HEK293 (cell line): ENCODE results near the gene ABHD3.

Experiments used
- CTCF ChIA-PET: fragments of 350-600 bp; formaldehyde crosslinking; extraction: SDS; loops from one replicate; lab custom pipeline; 2021; ENCODE audit warnings: antibody characterized with exemption; lab: Yijun Ruan, JAX
- POLR2A ChIA-PET: fragments of 300-600 bp; formaldehyde crosslinking; extraction: SDS; loops from one replicate; lab custom pipeline; 2020; ENCODE audit warnings: antibody characterized with exemption, inconsistent platforms; lab: Yijun Ruan, JAX
- H3K27ac ChIP-seq: fragments of 200-500 bp; sonication (Bioruptor generic); 2 replicates; pipeline ENCODE4 v1.5.1; 2014; ENCODE audit warnings: low read depth, low read length, control low read depth, inconsistent platforms; ENCODE audit errors: extremely low read depth
- H3K36me3 ChIP-seq, 2 experiments: fragments of 200-500 bp in 1 of 2; sonication (Bioruptor generic) in 1 of 2; 1 replicate in 1 of 2; 2 replicates in 1 of 2; pipeline ENCODE4 v1.5.1; 2014 to 2017; ENCODE audit warnings: inconsistent platforms in 2 of 2, low read length in 2 of 2; ENCODE audit not compliant: control insufficient read depth in 2 of 2, insufficient read depth in 1 of 2
- H3K4me1 ChIP-seq: fragments of 200-500 bp; sonication (Bioruptor generic); 2 replicates; pipeline ENCODE4 v1.5.1; 2014; ENCODE audit warnings: mild to moderate bottlenecking, low read length, inconsistent platforms; ENCODE audit not compliant: control insufficient read depth, insufficient read depth
- H3K4me3 ChIP-seq: 2 replicates; pipeline ENCODE4 v1.5.1; 2011; ENCODE audit warnings: low read depth, mild to moderate bottlenecking, control low read depth, low read length, moderate library complexity
- H3K9me3 ChIP-seq: fragments of 200-500 bp; sonication (Bioruptor generic); 2 replicates; pipeline ENCODE4 v1.5.1; 2014; ENCODE audit warnings: low read depth, low read length, inconsistent platforms; ENCODE audit not compliant: control insufficient read depth, insufficient read depth
- PRDM1 ChIP-seq: fragments of 450-650 bp; formaldehyde crosslinking; IDR thresholded peaks from 2 replicates; pipeline ENCODE4; 2016; ENCODE audit warnings: missing biosample characterization, missing genetic modification characterization
- SETDB1 ChIP-seq: IDR thresholded peaks from one replicate; pipeline ENCODE4 v1.6.1; 2017; ENCODE audit warnings: mild to moderate bottlenecking, low read length, moderate library complexity, mixed read lengths; ENCODE audit not compliant: insufficient read length
- ZBTB11 ChIP-seq: fragments of 450-650 bp; formaldehyde crosslinking; conservative IDR thresholded peaks from 2 replicates; pipeline ENCODE4 v1.5.1; 2016; ENCODE audit warnings: low read depth, missing biosample characterization, missing genetic modification characterization
- ZFHX2 ChIP-seq: fragments of 450-650 bp; formaldehyde crosslinking; conservative IDR thresholded peaks from 2 replicates; pipeline ENCODE4 v1.5.1; 2016; ENCODE audit warnings: missing biosample characterization, missing genetic modification characterization
- ZFP41 ChIP-seq: fragments of 450-650 bp; formaldehyde crosslinking; IDR thresholded peaks from 2 replicates; pipeline ENCODE4 v1.5.1; 2016; ENCODE audit warnings: missing biosample characterization, missing genetic modification characterization, borderline replicate concordance
- ZNF114 ChIP-seq: fragments of 450-650 bp; formaldehyde crosslinking; IDR thresholded peaks from 2 replicates; pipeline ENCODE4 v1.5.0; 2017; ENCODE audit warnings: missing biosample characterization, missing genetic modification characterization
- ZNF121 ChIP-seq: fragments of 450-650 bp; formaldehyde crosslinking; IDR thresholded peaks from 2 replicates; pipeline ENCODE4 v1.5.1; 2016; ENCODE audit warnings: missing biosample characterization, missing genetic modification characterization
- ZNF146 ChIP-seq: fragments of 450-650 bp; formaldehyde crosslinking; IDR thresholded peaks from 2 replicates; pipeline ENCODE4 v1.5.1; 2016; ENCODE audit warnings: missing biosample characterization, missing genetic modification characterization
- ZNF239 ChIP-seq: fragments of 450-650 bp; formaldehyde crosslinking; IDR thresholded peaks from 2 replicates; pipeline ENCODE4 v1.5.1; 2016; ENCODE audit warnings: missing biosample characterization, missing genetic modification characterization
- ZNF366 ChIP-seq: fragments of 450-650 bp; formaldehyde crosslinking; conservative IDR thresholded peaks from 2 replicates; pipeline ENCODE4 v1.5.1; 2016; ENCODE audit warnings: missing biosample characterization, missing genetic modification characterization
- ZNF416 ChIP-seq: fragments of 450-650 bp; formaldehyde crosslinking; IDR thresholded peaks from 2 replicates; pipeline ENCODE4 v1.5.1; 2016; ENCODE audit warnings: missing biosample characterization, missing genetic modification characterization
- ZNF501 ChIP-seq: fragments of 450-650 bp; formaldehyde crosslinking; IDR thresholded peaks from 2 replicates; pipeline ENCODE4 v1.5.1; 2016; ENCODE audit warnings: missing biosample characterization, missing genetic modification characterization
- ZNF510 ChIP-seq: fragments of 450-650 bp; formaldehyde crosslinking; IDR thresholded peaks from 2 replicates; pipeline ENCODE4 v1.5.1; 2018; ENCODE audit warnings: mild to moderate bottlenecking, missing genetic modification characterization, missing biosample characterization; ENCODE audit not compliant: insufficient replicate concordance
- ZNF513 ChIP-seq: fragments of 450-650 bp; IDR thresholded peaks from 2 replicates; pipeline ENCODE4 v1.5.1; 2018; ENCODE audit warnings: missing biosample characterization, missing genetic modification characterization
- ZNF580 ChIP-seq: fragments of 450-650 bp; formaldehyde crosslinking; IDR thresholded peaks from 2 replicates; pipeline ENCODE4 v1.5.1; 2016; ENCODE audit warnings: missing biosample characterization, missing genetic modification characterization
- ZNF621 ChIP-seq: fragments of 450-650 bp; formaldehyde crosslinking; IDR thresholded peaks from 2 replicates; pipeline ENCODE4 v1.5.1; 2017; ENCODE audit warnings: missing biosample characterization, missing genetic modification characterization
- ZNF768 ChIP-seq: fragments of 450-650 bp; formaldehyde crosslinking; IDR thresholded peaks from 2 replicates; pipeline ENCODE4 v1.5.1; 2018; ENCODE audit warnings: missing biosample characterization, mild to moderate bottlenecking, missing genetic modification characterization
- ZNF777 ChIP-seq: fragments of 450-650 bp; formaldehyde crosslinking; IDR thresholded peaks from 2 replicates; pipeline ENCODE4 v1.5.1; 2017; ENCODE audit warnings: missing biosample characterization, missing genetic modification characterization, borderline replicate concordance
- TF ChIP-seq, protein P1 (sequence below): fragments of 450-650 bp; formaldehyde crosslinking; IDR thresholded peaks from 2 replicates; pipeline ENCODE4 v1.5.1; 2017; ENCODE audit warnings: missing biosample characterization, missing genetic modification characterization
- TF ChIP-seq, protein P2 (sequence below): fragments of 450-650 bp; formaldehyde crosslinking; IDR thresholded peaks from 2 replicates; pipeline ENCODE4 v1.5.1; 2017; ENCODE audit warnings: missing biosample characterization, mild to moderate bottlenecking, missing genetic modification characterization, moderate library complexity
- TF ChIP-seq, protein P3 (sequence below): fragments of 450-650 bp; formaldehyde crosslinking; IDR thresholded peaks from 2 replicates; pipeline ENCODE4 v1.5.1; 2017; ENCODE audit warnings: missing biosample characterization, missing genetic modification characterization

Gene ABHD3

DNA sequence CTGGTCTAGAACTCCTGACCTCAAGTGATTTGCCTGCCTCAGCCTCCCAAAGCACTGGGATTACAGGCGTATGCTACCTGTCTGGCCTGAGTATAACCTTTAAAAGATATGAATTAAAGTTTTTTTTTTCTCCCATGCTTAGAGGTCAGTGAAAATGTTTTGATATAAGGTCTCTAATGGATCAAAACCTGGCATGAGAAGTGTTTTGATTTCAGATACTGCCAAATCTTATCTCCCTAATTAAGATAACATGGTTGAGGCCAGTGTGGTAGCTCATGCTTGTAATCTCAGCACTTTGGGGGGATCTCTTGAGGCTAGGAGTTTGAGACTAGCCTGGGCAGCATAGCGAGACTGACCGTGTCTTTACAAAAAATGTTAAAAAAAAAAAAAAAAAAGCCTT is 51.2 kb downstream of the ABHD3 start:
- Histone ChIP-seq H3K36me3 (peaks cover 0 to 10% of the 10 kb centered on the region in 2 experiments; a peak in 1 of 3 replicates), H3K4me3 (no peak overlapping the region), H3K27ac (no peak overlapping the region), H3K9me3 (no peaks in the 10 kb centered on the region), H3K4me1 (peaks cover 7% of the 10 kb centered on the region)
- ChIA-PET POLR2A (interaction anchor here (1.2 kb wide), 1 partner anchor 53 kb away, joined by 3 read pairs; the partner anchor contains the start of gene ESCO1), CTCF (interaction anchor here (0.6 to 1.6 kb wide), 3 partner anchors 10 to 75 kb away, joined by 4 to 6 read pairs (median 4); no protein-coding TSS in a partner anchor)
- no peak for TF ChIP-seq ZNF580 (tag by site-specific recombination)
- no peak for TF ChIP-seq ZBTB11 (tag by site-specific recombination)
- TF ChIP-seq ZNF513 (tag by site-specific recombination), result no peak
- TF ChIP-seq, protein P1, sequence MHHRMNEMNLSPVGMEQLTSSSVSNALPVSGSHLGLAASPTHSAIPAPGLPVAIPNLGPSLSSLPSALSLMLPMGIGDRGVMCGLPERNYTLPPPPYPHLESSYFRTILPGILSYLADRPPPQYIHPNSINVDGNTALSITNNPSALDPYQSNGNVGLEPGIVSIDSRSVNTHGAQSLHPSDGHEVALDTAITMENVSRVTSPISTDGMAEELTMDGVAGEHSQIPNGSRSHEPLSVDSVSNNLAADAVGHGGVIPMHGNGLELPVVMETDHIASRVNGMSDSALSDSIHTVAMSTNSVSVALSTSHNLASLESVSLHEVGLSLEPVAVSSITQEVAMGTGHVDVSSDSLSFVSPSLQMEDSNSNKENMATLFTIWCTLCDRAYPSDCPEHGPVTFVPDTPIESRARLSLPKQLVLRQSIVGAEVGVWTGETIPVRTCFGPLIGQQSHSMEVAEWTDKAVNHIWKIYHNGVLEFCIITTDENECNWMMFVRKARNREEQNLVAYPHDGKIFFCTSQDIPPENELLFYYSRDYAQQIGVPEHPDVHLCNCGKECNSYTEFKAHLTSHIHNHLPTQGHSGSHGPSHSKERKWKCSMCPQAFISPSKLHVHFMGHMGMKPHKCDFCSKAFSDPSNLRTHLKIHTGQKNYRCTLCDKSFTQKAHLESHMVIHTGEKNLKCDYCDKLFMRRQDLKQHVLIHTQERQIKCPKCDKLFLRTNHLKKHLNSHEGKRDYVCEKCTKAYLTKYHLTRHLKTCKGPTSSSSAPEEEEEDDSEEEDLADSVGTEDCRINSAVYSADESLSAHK (tag by site-specific recombination), result no peak

DNA sequence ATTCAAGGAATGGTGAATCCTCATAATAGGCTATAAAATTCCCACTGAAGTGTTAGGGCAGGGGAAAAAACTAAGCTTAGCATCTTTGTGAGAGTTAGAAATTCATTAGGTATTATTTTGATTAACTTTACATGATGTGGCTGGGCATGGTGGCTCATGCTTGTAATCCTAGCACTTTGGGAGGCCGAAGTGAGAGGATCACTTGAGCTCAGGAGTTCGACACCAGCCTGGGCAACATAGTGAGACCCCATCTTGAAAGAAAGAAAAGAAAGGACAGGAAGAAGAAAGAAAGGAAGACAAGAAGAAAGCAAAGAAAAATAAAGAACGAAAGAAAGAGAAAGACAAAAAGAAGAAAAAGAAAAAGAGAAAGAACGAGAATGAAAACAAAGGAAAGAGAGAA is 52.5 kb downstream of the ABHD3 start:
- H3K9me3 ChIP-seq, result no peaks in the 10 kb centered on the region
- ChIA-PET POLR2A (no interaction called here), CTCF (no interaction called here)
- H3K36me3 ChIP-seq, result peaks cover 0 to 10% of the 10 kb centered on the region in 2 experiments; a peak in 2 of 3 replicates
- peaks cover 7% of the 10 kb centered on the region for H3K4me1 ChIP-seq
- H3K4me3 ChIP-seq, result no peak overlapping the region
- no peak overlapping the region for H3K27ac ChIP-seq
- TF ChIP-seq, protein P1 (tag by site-specific recombination), result no peak
- TF ChIP-seq SETDB1, result no peak
- no peak for TF ChIP-seq ZNF501 (tag by site-specific recombination)
- TF ChIP-seq ZNF146 (tag by site-specific recombination), result no peak
- no peak for TF ChIP-seq ZNF416
- no peak for TF ChIP-seq ZNF768 (tag by site-specific recombination)
- 0 out of 2 replicates have a peak, but pooled peaks have one; percentile 41 for TF ChIP-seq ZNF121 (tag by site-specific recombination)
- TF ChIP-seq ZNF621 (tag by site-specific recombination), result no peak
- TF ChIP-seq ZNF239 (tag by site-specific recombination), result no peak
- TF ChIP-seq, protein P2, sequence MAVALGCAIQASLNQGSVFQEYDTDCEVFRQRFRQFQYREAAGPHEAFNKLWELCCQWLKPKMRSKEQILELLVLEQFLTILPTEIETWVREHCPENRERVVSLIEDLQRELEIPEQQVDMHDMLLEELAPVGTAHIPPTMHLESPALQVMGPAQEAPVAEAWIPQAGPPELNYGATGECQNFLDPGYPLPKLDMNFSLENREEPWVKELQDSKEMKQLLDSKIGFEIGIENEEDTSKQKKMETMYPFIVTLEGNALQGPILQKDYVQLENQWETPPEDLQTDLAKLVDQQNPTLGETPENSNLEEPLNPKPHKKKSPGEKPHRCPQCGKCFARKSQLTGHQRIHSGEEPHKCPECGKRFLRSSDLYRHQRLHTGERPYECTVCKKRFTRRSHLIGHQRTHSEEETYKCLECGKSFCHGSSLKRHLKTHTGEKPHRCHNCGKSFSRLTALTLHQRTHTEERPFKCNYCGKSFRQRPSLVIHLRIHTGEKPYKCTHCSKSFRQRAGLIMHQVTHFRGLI (tag by site-specific recombination), result no peak
- TF ChIP-seq, protein P3, sequence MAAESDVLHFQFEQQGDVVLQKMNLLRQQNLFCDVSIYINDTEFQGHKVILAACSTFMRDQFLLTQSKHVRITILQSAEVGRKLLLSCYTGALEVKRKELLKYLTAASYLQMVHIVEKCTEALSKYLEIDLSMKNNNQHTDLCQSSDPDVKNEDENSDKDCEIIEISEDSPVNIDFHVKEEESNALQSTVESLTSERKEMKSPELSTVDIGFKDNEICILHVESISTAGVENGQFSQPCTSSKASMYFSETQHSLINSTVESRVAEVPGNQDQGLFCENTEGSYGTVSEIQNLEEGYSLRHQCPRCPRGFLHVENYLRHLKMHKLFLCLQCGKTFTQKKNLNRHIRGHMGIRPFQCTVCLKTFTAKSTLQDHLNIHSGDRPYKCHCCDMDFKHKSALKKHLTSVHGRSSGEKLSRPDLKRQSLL (tag by site-specific recombination), result no peak
- no peak for TF ChIP-seq ZNF777 (tag by site-specific recombination)
- TF ChIP-seq ZNF114, result no peak
- peak; percentile 64 for TF ChIP-seq ZNF366
- no peak for TF ChIP-seq ZFP41 (tag by site-specific recombination)
- no peak for TF ChIP-seq ZNF510 (tag by site-specific recombination)
- TF ChIP-seq PRDM1 (tag by site-specific recombination), result peak; percentile 50; the same call in 1 of the 2 replicates
- no peak for TF ChIP-seq ZFHX2 (tag by site-specific recombination)
